ENCODE results near the gene FER. TPM values are rescaled to one million over a fixed set of nuclear protein-coding genes. Genes with fewer than 3 reads are reported as not detected.

FER gene
- total and polyA plus RNA-seq, 9 of the 15 experiments (the other 6 are each of a cell fraction or from before 2014, with no cell fraction given) = 6.7 to 18.2 (median 8.9) TPM

DNA sequence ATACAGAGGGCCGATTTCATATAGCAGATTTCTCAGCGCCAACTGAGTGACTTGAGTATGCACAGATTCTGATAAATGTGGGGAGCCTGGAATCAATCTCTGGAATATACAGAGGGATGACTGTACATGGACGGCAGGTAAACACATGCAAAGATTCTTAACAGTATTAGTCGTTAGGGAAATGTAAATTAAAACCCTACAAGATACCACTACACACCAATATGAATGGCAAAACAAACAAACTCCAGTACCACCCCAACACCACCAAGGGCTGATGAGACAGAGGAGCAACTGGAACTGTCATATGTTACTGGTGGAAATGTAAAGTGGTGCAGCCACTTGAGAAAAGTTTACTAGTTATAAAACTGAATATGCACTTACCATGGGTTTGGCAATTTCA is 8.3 kb upstream of the FER start:
- H3K9ac ChIP-seq (ENCODE audit: insufficient read depth in 1 of 2, low read depth in 2 of 2, low read length in 2 of 2) = no peak overlapping the region
- ChIA-PET CTCF (ENCODE audit: low intra/inter-chr PET ratio) (no interaction called here), POLR2A (no interaction called here)
- in situ Hi-C loops (cut with MboI) (no loop called here), intact Hi-C loops (cut with micrococcal nuclease) (no loop called here)
- peaks cover 0 to 10% of the 10 kb centered on the region in 2 experiments; a peak in 3 of 5 replicates for H3K4me1 ChIP-seq (replicated peaks in 1 of 2; ENCODE audit: control insufficient read depth in 2 of 2, insufficient read depth in 2 of 2, low read length in 2 of 2)
- no peaks in the 10 kb centered on the region for H4K20me1 ChIP-seq (replicated peaks; ENCODE audit: control insufficient read depth, insufficient read depth, low read length)
- no peaks in the 10 kb centered on the region for H3K27me3 ChIP-seq (ENCODE audit: control insufficient read depth in 2 of 2, insufficient read depth in 2 of 2, low read length in 2 of 2)
- no peaks in the 10 kb centered on the region for H3K9me1 ChIP-seq (ENCODE audit: control insufficient read depth, insufficient read depth, low read length)
- no peak overlapping the region for H3K4me3 ChIP-seq
- DNase-seq (ENCODE audit: extremely low read depth in 1 of 4, low spot score in 3 of 4) = no peak
- whole genome bisulfite sequencing (ENCODE audit: insufficient coverage, low coverage, missing lambda C conversion rate) = 52% methylated on average over 4 of the region's 4 CpGs
- ATAC-seq = peak; percentile 24; the same call in 1 of the 3 replicates
- H3K9me3 ChIP-seq (replicated peaks; ENCODE audit: control insufficient read depth, insufficient read depth, low read depth, low read length) = no peaks in the 10 kb centered on the region
- TF ChIP-seq, protein P1, sequence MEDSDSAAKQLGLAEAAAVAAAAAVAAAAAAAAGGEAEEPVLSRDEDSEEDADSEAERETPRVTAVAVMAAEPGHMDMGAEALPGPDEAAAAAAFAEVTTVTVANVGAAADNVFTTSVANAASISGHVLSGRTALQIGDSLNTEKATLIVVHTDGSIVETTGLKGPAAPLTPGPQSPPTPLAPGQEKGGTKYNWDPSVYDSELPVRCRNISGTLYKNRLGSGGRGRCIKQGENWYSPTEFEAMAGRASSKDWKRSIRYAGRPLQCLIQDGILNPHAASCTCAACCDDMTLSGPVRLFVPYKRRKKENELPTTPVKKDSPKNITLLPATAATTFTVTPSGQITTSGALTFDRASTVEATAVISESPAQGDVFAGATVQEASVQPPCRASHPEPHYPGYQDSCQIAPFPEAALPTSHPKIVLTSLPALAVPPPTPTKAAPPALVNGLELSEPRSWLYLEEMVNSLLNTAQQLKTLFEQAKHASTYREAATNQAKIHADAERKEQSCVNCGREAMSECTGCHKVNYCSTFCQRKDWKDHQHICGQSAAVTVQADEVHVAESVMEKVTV (CRISPR knock-in tag; IDR thresholded peaks at IDR 0.05) = no peak
- no peak for FAIRE-seq
- H3K4me2 ChIP-seq (ENCODE audit: insufficient read depth, low read length) = no peak overlapping the region
- no peaks in the 10 kb centered on the region for H3K36me3 ChIP-seq (ENCODE audit: control insufficient read depth, insufficient read depth, low read length)
- H3K79me2 ChIP-seq (ENCODE audit: control insufficient read depth, insufficient read depth, low read length) = no peaks in the 10 kb centered on the region
- H3K27ac ChIP-seq (ENCODE audit: extremely low read depth, low read depth, low read length) = no peak overlapping the region
- H2AFZ ChIP-seq (ENCODE audit: low read depth, low read length) = peak overlapping the region; percentile 59
- no TSS peak for BruUV-seq (replicated peaks)

DNA sequence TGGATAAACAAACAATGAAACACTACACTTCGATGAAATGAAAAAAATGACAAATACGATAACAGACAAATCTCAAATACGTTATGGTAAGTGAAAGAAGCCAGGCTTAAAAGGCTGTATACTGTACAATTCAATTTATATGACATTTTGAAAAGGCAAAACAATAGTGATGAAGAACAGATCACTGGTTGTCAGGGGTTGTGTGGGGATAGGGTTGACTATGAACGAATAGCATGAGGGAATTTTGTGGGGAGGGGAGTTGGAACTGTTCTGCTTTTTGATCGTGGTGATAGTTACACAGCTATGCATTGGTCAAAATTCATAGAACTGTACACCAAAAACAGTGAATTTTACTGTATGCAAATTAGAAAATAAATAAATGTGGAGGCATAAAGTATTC is 7.8 kb upstream of the FER start:
- no peaks in the 10 kb centered on the region for H3K9me1 ChIP-seq (ENCODE audit: control insufficient read depth, insufficient read depth, low read length)
- no peak overlapping the region for H3K4me3 ChIP-seq
- in situ Hi-C loops (cut with MboI) = no loop called here
- 50% methylated on average over 5 of the region's 5 CpGs for whole genome bisulfite sequencing (ENCODE audit: insufficient coverage, low coverage, missing lambda C conversion rate)
- no TSS peak for BruUV-seq (replicated peaks)
- H4K20me1 ChIP-seq (replicated peaks; ENCODE audit: control insufficient read depth, insufficient read depth, low read length) = no peaks in the 10 kb centered on the region
- H3K9me3 ChIP-seq (replicated peaks; ENCODE audit: control insufficient read depth, insufficient read depth, low read depth, low read length) = no peaks in the 10 kb centered on the region
- intact Hi-C loops (cut with micrococcal nuclease) = no loop called here
- H3K4me1 ChIP-seq (replicated peaks in 1 of 2; ENCODE audit: control insufficient read depth in 2 of 2, insufficient read depth in 2 of 2, low read length in 2 of 2) = peaks cover 0 to 10% of the 10 kb centered on the region in 2 experiments; a peak in 3 of 5 replicates
- no peaks in the 10 kb centered on the region for H3K36me3 ChIP-seq (ENCODE audit: control insufficient read depth, insufficient read depth, low read length)
- H2AFZ ChIP-seq (ENCODE audit: low read depth, low read length) = peak overlapping the region; percentile 59
- no peak for FAIRE-seq
- POLR2A ChIA-PET = no interaction called here
- no peak for DNase-seq (ENCODE audit: extremely low read depth in 1 of 4, low spot score in 3 of 4)
- H3K27ac ChIP-seq (ENCODE audit: extremely low read depth, low read depth, low read length) = no peak overlapping the region
- H3K27me3 ChIP-seq (ENCODE audit: control insufficient read depth in 2 of 2, insufficient read depth in 2 of 2, low read length in 2 of 2) = no peaks in the 10 kb centered on the region
- ATAC-seq = no peak
- no peak overlapping the region for H3K4me2 ChIP-seq (ENCODE audit: insufficient read depth, low read length)
- no peaks in the 10 kb centered on the region for H3K79me2 ChIP-seq (ENCODE audit: control insufficient read depth, insufficient read depth, low read length)
- CTCF ChIA-PET (ENCODE audit: low intra/inter-chr PET ratio) = no interaction called here
- H3K9ac ChIP-seq (ENCODE audit: insufficient read depth in 1 of 2, low read depth in 2 of 2, low read length in 2 of 2) = no peak overlapping the region
- TF ChIP-seq, protein P2, sequence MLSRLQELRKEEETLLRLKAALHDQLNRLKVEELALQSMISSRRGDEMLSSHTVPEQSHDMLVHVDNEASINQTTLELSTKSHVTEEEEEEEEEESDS (CRISPR knock-in tag; IDR thresholded peaks at IDR 0.05) = no peak
- TF ChIP-seq NFE2L1 (tag; IDR thresholded peaks at IDR 0.05; ENCODE audit: borderline replicate concordance, low read depth) (no peak), HMGN3 (IDR thresholded peaks at IDR 0.05; ENCODE audit: borderline replicate concordance, extremely low read depth, insufficient read length, low read depth, low read length) (no peak), USF1 (CRISPR knock-in tag; IDR thresholded peaks at IDR 0.05) (no peak), HNRNPLL (IDR thresholded peaks at IDR 0.05; ENCODE audit: low read depth, low read length, poor library complexity, severe bottlenecking) (no peak), HLTF (IDR thresholded peaks at IDR 0.05) (no peak), MAX (CRISPR knock-in tag; IDR thresholded peaks at IDR 0.05) (no peak), BRD4 (IDR thresholded peaks at IDR 0.05) (no peak)
- TF ChIP-seq, protein P3, sequence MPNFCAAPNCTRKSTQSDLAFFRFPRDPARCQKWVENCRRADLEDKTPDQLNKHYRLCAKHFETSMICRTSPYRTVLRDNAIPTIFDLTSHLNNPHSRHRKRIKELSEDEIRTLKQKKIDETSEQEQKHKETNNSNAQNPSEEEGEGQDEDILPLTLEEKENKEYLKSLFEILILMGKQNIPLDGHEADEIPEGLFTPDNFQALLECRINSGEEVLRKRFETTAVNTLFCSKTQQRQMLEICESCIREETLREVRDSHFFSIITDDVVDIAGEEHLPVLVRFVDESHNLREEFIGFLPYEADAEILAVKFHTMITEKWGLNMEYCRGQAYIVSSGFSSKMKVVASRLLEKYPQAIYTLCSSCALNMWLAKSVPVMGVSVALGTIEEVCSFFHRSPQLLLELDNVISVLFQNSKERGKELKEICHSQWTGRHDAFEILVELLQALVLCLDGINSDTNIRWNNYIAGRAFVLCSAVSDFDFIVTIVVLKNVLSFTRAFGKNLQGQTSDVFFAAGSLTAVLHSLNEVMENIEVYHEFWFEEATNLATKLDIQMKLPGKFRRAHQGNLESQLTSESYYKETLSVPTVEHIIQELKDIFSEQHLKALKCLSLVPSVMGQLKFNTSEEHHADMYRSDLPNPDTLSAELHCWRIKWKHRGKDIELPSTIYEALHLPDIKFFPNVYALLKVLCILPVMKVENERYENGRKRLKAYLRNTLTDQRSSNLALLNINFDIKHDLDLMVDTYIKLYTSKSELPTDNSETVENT (CRISPR knock-in tag; IDR thresholded peaks at IDR 0.05) = no peak
